Stimulated activated CD4-positive, alpha-beta T cell treated with anti-CD3 and anti-CD28 coated beads, TNF-alpha, amount 100 ng/mL, for 1 hour (primary cell): ENCODE data around the gene CD63.
"Not testable (repeated sequence)": the region's sequence is repeated elsewhere in the genome, so short reads cannot be mapped to it uniquely, and the experiment has no call there.

Experiments
- DNase-seq, 3 donors: peaks; one replicate each; pipeline ENCODE4 v3.0.0-alpha.2; 2020; ENCODE audit warnings: low read depth in 3 of 3, low spot score in 1 of 3

Gene CD63, protein sequence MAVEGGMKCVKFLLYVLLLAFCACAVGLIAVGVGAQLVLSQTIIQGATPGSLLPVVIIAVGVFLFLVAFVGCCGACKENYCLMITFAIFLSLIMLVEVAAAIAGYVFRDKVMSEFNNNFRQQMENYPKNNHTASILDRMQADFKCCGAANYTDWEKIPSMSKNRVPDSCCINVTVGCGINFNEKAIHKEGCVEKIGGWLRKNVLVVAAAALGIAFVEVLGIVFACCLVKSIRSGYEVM

DNA sequence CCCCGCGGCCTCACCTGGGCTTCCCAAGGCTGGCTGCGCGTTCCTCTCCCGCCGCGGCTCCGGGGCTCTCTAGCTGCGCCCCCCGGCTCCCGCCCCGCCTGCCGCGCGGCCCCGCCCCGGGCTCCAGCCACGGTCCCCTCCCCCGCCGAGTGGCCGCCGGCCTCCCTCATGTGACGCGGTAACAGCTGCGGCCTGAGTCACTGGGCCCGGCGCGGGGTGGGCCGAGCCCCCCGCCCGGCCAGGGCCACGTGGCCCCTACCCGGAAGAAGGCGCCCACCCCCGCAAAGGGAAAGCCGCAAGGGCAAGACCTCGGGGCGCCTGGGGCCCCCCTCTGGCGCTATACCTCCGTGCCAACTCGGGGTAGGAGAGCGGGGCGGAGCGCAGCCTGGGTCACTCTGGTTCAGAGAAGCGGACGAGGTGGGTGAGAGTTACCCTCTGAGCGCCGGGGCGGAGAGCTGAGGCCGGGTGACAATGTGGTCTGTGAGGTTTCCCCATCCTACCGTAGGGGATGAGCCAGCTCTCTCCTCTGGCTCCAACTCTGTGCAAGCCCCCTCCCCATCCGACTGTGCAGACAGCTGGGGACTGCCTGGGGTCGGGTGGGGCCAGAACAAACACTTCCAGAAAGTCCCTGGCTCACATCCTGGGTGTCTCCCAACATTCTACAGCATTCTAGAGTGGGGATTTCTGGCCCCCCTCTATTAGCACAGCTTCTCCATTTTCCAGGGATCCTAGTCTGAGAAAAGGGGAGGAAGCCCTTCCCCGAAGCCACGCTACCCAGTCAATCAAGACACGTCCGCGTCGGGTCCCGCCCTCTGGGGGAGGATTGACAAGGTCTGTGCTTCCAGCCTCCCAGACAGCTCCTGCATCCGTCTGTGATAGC, at the start of gene CD63:
CD63 (minus strand) TSS at position 71 of the 880 bp plus-strand sequence. CDS start 668 bp downstream, outside the sequence.
- DNase-seq = peak in 2 of 3 donors; percentile 27 to 60

DNA sequence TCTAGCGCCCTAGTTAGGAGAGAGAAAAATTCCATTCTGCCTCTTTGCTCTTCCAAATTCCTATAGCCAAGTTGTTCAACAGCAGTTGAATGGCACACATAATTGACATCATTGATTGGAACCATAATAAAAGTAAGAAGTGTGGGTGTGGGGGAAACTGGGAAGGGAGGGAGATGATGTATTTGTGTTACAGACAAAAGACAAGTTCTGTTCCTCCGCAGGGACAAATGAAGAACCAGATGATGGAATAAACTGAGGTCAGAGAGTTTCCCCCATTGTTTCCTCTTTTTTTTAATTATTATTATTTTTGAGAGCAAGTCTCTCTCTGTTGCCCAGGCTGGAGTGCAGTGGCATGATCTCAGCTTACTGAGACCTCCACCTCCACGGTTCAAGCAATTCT, 49.0 kb upstream of the CD63 start:
- no peak for DNase-seq

DNA sequence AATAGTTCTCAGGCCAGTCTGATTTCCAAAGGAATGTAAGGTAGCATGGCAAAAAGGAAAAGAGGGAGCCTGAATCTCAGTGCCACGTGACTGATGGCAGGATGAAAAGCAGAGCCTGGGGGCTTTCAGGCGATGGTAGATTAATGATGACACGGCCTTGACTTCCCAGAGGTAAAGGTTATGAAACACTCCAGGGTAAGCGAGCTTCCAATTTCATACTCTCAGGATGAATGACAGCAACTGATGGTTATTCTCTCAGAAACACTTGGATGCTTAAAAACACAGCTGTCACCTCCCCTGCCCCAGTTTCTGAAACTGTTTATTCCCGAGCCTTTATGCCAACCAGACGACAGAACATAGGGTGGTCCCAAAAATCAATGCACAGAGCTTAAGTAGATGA, 42.9 kb upstream of the CD63 start:
- no peak for DNase-seq

DNA sequence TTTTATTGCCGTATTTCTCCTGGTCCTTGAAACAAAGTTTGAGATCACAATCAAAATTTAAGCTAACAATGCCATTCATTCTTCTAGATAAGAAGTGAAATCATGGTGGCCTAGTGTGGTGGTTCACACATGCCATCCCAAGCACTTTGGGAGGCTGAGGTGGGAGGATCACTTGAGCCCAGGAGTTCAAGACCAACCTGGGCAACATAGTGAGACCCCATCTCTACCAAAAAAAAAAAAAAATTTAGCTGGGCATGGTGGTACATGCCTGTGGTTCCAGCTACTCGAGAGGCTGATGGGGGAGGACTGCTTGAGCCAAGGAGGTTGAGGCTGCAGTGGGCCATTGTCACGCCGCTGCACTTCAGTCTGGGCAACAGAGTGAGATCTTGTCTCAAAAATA, 38.3 kb upstream of the CD63 start:
- DNase-seq = no peak

DNA sequence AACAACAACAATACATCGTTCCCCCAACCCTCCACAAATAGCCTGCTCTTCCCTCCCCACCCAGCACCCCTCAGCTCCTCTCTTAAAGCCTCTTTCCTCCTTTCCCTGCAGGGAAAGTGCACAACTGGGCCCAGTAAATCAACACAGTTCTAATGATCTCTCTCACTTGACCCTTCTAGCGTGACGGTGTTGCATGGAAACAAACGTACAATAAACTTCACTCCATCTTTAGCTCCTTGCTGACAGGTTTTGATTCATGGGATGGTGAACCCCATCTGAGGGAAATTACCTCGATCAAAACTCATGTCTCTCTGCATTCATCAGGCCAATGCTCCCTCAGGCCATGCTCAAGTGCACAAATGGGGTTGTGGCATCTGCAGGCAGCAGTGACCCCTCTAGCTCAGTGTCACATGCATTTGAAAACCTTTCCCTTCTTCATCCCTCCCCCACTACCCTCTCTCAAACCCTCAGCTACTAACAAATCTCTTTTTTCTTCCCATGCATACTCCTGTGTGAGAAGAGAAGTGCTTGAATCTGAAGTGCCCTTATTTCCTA, 37.0 kb upstream of the CD63 start:
- no peak for DNase-seq

DNA sequence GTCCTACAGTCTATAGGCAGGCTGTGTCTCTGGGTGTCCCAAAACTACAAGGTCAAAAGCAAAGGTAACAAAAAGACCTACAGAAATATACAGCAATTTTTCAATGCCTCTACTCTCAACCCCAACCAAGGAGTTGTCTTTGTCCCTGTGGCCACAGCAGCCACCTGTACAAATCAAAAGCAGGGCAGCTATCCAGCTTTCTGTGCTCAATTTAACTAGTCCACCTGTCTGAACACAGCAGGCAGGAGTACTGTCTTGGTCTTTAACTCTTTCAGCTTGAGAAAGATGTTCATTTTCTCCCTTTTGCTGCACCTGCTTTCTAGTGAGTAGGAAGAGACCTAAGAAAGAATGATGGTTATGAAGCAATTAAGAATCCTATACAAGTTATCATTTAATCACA, 33.8 kb upstream of the CD63 start:
- DNase-seq = no peak

DNA sequence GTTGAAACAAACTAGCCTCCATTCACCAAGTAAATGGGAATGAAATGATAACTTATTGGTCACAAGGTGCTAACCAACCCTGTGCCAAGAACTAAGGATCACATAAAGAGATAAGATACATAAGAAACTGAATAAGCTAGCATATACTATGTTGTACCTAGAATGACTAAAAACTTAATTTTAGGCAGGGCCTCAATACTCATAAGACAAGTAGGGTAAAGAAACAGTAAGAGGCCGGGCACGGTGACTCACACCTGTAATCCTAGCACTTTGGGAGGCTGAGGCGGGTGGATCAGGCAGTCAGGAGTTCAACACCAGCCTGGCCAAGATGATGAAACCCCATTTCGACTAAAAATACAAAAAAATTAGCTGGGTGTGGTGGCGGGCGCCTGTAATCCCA, 31.9 kb upstream of the CD63 start:
- DNase-seq = no peak

DNA sequence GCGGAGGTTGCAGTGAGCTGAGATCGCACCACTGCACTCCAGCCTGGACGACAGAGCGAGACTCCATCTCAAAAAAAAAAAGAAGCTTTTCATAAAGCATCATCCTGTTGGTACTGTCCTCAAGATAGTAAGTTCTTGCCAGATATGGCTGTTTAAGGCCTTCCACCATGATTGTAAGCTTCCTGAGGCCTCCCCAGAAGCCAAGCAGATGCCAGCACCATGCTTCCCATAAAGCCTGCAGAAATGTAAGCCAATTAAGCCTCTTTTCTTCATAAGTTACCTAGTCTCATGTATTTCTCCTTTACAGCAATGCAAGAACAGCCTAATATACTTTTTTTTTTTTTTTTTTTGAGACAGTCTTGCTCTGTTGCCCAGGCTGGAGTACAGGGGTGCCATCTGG, 29.8 kb upstream of the CD63 start:
- not testable (repeated sequence) for DNase-seq

DNA sequence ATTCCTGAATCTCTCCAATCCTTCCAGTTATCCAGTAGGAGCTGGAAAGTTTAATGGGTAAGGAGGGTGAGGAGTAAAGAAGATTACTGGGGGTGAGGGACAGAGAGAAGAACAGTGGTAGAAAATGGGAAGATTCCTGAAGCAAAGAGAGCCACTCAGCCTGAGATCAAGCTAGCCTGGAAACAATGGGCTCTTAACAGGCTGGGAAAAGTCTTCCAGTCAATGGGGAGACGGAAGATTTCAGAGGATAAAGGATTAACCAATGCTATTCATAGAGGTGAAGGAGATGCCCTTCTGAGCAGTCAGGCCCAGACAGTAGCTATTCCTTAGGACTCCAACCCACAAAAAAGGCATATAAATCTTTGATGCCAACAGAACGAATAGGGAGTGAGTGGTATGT, 28.9 kb upstream of the CD63 start:
- no peak for DNase-seq

DNA sequence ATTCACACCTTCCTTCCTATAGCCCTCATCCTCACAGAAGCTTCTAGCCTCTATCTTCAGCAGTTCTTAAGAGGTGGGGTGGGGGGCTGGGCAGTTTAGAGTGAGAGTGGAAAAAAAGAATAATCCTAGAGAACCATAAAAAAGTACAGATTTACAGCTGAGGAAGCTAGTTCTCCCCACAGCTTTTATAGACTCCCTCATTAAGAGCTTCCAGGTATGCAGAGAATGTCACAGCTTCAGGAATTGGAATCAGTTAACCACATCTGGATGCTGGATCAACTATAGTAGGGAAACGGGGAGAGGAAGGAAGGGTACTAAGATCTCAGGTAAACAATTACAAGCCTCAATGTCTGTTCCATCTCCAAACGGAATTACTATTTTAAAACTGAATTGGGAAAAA, 26.4 kb upstream of the CD63 start:
- no peak for DNase-seq

DNA sequence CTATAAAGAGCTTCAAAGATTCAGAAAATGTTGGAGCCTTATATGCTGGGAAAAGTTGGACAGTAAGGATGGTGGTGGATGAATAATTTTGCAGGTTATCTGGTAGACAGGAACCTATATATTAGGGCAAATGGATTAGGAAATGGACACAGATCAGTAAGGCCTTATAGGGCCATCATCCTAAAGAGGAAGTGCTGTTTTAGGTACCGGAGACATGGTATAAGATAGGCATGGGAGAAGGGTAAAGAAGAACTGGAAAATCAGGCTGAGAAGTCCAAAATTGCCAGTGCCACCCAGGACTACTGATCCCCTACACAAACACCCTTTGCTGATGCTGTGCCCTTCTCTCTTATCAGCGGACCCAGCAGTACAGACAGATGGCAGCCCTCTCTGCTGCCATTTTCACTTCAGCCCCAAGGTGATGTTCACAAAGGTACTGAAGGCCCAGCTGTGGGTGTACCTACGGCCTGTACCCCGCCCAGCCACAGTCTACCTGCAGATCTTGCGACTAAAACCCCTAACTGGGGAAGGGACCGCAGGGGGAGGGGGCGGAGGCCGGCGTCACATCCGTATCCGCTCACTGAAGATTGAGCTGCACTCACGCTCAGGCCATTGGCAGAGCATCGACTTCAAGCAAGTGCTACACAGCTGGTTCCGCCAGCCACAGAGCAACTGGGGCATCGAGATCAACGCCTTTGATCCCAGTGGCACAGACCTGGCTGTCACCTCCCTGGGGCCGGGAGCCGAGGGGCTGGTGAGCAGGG, 19.6 kb upstream of the CD63 start:
- DNase-seq = no peak

DNA sequence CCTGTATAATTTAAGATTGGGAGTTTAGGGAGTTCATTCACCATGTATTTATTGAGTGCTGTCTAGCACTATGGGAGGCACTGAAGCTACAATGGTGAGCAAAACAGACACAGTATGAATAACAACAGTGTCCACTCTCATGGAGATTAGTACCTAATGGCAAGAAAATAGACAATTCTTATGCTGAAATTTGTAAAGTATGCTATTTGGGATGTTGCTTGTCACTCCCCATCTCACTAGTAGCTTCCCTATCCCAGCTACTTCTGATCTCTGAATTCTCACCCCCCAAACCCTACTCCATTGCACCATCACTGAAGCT, 18.1 kb upstream of the CD63 start:
- DNase-seq = no peak

DNA sequence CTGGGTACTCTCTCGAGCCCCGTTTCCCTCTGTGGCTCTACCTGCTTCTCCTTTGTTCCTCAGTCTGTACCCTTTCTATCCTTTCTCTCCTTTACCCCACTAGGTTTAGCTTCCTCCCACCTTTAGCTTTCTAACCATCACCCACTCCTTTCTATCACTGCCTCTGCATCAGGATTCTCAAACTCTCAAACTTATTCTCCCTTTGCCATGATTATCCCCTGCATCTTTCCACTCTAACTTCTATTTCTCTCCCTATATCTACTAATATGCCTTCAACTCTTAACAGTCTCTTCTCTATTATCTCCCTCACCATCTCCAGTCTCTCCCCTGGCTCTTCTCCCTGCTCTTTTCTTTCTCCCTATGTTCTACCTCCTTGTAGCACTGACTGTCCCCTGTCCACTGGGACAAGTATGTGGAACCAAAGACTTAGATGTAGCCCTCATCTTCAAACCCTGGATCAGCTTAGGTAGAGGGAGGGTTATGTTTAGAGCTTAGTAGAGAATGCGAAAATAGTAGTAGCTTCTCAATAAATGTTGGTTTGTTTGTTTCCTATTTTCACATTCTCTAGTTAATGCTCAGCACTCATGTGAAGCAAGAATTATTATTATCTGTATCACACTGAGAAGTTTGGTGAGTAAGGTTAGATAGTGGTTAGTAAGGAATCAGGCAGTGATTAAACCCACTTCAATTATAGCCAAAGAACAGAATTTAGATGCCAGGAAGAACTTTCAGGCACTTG, 17.5 kb upstream of the CD63 start:
- no peak for DNase-seq

DNA sequence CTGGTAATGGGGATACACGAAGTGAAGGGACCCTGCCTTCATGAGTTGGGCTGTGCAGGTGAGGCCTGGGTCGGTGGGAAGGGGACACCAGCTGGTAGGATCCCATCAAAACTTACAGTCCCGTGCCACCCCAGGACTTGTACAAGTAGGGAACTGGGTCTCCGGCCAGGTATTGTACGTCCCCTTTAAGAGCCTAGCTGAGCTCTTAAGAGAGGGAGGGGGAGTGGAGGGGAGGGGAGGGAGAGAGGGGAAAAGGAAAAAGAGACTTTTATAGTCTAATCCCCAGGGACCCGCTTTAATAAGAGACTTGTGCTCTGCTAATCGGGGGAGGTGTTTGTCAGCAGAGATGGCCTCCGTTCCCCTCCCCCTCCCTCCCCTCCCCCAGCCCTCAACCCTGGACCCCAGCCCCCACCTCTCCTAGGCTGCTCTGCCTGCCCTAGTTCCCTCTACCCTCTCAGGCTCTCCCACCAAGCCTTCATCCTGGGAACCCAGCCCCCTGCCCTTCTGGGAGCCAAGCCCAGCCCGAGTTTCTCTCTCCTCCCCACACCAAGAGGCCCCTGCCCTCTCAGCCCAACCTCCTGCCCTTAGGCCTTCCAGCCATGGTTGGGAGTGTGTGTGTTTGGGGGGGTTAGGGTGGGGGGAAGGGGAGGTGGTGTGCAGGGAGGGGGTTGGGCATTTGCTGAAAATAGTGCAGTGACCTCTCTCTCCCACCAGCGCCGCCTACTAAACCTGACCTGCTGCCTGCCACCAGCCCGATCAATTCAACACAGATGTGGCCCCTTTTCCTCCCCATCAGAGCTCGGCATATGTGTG, 16.8 kb upstream of the CD63 start:
- DNase-seq = no peak

DNA sequence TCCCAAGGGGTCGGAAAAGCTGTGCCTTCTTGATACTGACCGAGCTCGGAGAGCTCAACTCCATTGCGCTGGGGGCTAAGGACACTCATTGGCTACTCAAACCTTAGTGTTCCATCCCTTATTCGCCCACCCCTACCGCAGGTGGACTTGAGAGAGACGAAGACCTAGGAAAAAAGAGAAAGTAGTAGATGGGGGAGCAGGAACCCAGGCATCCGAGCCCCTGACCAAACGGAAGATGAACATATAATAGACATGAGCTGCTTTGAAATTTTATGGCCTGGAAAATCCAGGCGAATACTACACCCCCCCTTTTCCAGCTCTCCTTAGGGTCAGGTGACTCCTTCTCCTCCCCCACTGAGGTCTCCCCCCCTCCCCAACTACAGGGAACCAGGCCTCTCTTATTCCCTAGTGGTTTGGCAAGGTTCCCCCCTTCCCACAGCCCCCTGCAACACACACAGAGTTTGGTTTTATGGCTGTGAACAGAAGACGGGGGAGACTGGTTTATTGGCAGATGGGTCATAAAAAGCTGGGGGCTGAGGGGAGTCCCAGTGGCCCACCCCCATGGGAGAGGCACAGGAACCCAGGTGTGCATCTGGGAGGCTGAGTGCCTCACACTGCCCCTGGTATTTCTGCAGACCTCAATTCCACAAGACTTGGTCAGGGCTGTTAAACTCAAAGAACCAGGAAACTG, 15.7 kb upstream of the CD63 start:
- DNase-seq = no peak

DNA sequence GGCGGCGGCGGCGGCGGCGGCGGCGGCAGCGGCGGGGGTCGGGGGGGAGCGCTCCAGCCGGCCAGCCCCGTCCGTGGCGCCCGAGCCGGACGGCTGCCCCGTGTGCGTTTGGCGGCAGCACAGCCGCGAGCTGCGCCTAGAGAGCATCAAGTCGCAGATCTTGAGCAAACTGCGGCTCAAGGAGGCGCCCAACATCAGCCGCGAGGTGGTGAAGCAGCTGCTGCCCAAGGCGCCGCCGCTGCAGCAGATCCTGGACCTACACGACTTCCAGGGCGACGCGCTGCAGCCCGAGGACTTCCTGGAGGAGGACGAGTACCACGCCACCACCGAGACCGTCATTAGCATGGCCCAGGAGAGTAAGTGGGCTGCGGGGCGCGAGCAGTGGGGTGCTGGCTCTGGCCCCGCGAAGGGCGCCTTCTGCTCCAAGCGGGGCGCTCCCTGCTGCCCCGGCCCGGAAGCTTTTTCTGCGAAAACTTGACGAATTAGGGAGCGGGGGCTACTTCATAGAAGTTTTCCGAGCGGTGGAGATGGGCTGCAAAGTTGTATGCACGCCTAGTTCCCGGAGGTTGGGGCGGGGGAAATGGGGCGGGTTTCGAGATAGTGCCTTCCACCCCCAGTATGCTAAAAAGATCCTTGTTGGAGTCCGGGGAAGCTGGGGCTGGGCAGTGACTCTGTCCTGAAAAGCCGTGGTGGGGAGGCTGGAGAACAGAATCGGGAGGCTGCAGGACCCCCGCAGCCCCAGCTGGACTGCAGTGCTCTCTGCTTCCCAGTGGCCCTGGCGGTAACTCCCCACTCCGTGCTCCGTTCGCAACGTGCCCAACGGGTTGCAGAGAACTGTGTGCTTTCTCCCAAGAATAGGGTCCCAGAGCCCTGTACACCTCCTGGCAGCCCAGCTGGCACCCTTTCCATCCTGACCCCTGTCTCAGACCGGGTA, 14.9 kb upstream of the CD63 start:
- DNase-seq = no peak

DNA sequence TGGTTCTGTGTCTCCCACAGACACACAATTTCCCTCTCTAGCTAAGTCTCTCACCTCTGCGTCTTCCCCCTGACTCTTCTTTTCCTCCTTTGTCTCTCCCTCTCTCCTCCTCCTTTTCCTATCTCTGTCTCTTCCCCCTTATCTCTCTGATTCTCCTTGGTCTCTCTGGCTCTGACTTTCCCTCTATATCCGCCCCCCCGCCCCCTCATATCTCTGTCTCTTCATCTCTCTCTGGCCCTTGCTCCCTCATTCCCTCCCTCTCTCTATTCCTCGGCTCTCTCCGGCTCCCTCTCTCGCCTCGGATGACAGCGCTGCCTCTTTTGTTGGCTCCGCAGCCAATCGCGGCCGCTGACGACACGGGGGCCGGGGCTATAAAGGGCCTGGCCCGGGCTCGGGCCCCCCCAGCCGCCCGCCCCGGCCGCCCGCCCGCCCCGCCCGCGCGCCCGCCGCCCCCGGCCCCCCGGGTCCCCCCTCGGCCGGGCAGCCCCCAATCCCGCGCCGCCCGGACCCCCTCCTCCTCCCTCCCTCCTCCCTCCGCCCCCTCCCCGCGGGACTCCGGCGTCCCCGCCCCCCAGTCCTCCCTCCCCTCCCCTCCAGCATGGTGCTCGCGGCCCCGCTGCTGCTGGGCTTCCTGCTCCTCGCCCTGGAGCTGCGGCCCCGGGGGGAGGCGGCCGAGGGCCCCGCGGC, 14.1 kb upstream of the CD63 start, which contains the start of gene GDF11:
GDF11 (plus strand) TSS at position 404 of the 687 bp plus-strand sequence; CDS start at position 599, 195 bp downstream.
- peak in 2 of 3 donors; percentile 37 to 59 for DNase-seq
